Measurements from ENCODE around the gene IL1B. TPM values are rescaled to one million over a fixed set of nuclear protein-coding genes. Genes with fewer than 3 reads are reported as not detected.

IL1B gene
- total and polyA plus RNA-seq, 2 donors (not counting 3 experiments of a cell fraction or from before 2014, with no cell fraction given) = 0.25 TPM; not detected in 1

DNA sequence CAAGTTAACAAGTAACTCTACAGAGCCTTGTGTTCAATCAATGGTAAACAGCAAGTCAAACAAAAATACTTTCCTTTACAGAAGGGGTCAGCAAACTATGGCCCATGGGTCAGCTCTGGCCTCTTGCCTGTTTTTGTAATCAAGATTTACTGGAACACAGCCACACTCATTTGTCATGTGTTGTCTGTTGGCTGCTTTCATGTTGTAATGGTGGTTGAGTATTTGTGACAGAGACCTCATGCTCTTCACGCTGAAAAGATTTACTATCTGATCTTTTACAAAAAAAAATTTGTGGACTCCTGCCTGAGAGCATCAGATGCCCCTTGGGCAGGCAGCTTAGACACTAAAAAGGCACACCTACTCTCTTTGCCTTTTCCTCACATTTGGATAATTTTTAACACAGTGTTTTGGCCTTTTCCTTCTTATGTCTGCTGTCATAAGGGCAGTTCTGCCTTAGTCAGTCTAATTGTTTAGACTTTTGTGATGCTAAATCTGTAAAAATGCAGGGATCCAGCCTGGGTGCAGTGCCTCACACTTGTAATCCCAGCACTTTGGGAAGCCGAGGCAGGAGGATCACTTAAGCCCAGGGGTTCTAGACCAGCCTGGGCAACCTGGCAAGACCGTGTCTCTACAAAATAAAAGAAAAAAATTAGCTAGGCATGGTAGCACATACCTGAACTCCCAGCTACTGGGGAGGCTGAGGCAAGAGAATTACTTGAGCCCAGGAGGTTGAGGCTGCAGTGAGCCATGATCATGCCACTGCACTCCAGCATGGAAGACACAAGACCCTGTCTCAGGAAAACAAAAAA lies 18.3 kb downstream of the IL1B start:
- no peak for TF ChIP-seq POLR2AphosphoS5 (IDR thresholded peaks at IDR 0.05; ENCODE audit: insufficient read depth, low read depth, low read length)
- TF ChIP-seq POLR2A (IDR thresholded peaks at IDR 0.05; ENCODE audit: low read depth, low read length) = no peak
- no peak for TF ChIP-seq JUN (IDR thresholded peaks at IDR 0.05; ENCODE audit: borderline replicate concordance, insufficient read depth, insufficient read length, low read depth)
- TF ChIP-seq CTCF (IDR thresholded peaks at IDR 0.05; ENCODE audit: extremely low read depth in 1 of 2, insufficient read depth in 1 of 2, low read depth in 1 of 2, low read length in 2 of 2) = no peak
- TF ChIP-seq, protein P1, sequence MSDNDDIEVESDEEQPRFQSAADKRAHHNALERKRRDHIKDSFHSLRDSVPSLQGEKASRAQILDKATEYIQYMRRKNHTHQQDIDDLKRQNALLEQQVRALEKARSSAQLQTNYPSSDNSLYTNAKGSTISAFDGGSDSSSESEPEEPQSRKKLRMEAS (IDR thresholded peaks at IDR 0.05; ENCODE audit: insufficient read depth, insufficient read length) = no peak
- TF ChIP-seq MYC (IDR thresholded peaks at IDR 0.05; ENCODE audit: low read depth, low read length) = no peak
- TF ChIP-seq GATA2 (IDR thresholded peaks at IDR 0.05; ENCODE audit: insufficient read depth, insufficient read length, low read depth, low read length) = no peak
- TF ChIP-seq EZH2 (IDR thresholded peaks at IDR 0.05; ENCODE audit: borderline replicate concordance, low read depth, low read length, severe bottlenecking) = no peak
- TF ChIP-seq FOS (IDR thresholded peaks at IDR 0.05; ENCODE audit: borderline replicate concordance, insufficient read depth, low read length) = no peak
- dilution Hi-C loops (cut with MboI; ENCODE audit: extremely low pct_ligation_motif_present, low sequenced_read_pairs) (no loop called here), intact Hi-C loops (cut with micrococcal nuclease) (no loop called here)
- no peaks in the 10 kb centered on the region for H3K27me3 ChIP-seq (ENCODE audit: control insufficient read depth in 2 of 2, insufficient read depth in 2 of 2, low read length in 2 of 2)
- no peaks in the 10 kb centered on the region for H3K36me3 ChIP-seq (ENCODE audit: control insufficient read depth in 2 of 2, extremely low read depth in 1 of 2, insufficient read depth in 2 of 2, low read length in 2 of 2)
- DNase-seq (ENCODE audit: low read depth, low spot score) (peak; percentile 46), FAIRE-seq (no peak)
- POLR2A ChIA-PET = no interaction called here
- no peaks in the 10 kb centered on the region for H4K20me1 ChIP-seq (replicated peaks; ENCODE audit: control insufficient read depth, extremely low read depth, insufficient read depth, low read length)
- H3K9me3 ChIP-seq (replicated peaks; ENCODE audit: control insufficient read depth, insufficient read depth, low read length) = no peaks in the 10 kb centered on the region
- H2AFZ ChIP-seq (ENCODE audit: low read depth, low read length) = no peak overlapping the region
- H3K9me1 ChIP-seq (replicated peaks; ENCODE audit: control insufficient read depth, extremely low read depth, insufficient read depth, low read length) = no peaks in the 10 kb centered on the region
- H3K79me2 ChIP-seq (ENCODE audit: control insufficient read depth, insufficient read depth, low read length) = no peaks in the 10 kb centered on the region
- no peak overlapping the region for H3K4me2 ChIP-seq (ENCODE audit: insufficient read depth, low read length)
- no peak overlapping the region for H3K4me3 ChIP-seq (replicated peaks in 1 of 3; ENCODE audit: insufficient read depth in 1 of 3, low read depth in 1 of 3, low read length in 3 of 3)
- no peak overlapping the region for H3K27ac ChIP-seq (ENCODE audit: insufficient read depth, low read depth, low read length)
- BruUV-seq (replicated peaks) = no TSS peak
- CTCF ChIA-PET = interaction anchor here (0.9 kb wide), 1 partner anchor 67 kb away, joined by 3 read pairs; no protein-coding TSS in a partner anchor
- no peak overlapping the region for H3K9ac ChIP-seq (replicated peaks; ENCODE audit: extremely low read depth, insufficient read depth, low read length)
- peaks cover 9% of the 10 kb centered on the region for H3K4me1 ChIP-seq (ENCODE audit: control insufficient read depth, extremely low read depth, insufficient read depth, low read length)
